Mucosa of rectum (tissue), 2 donors: ENCODE measurements around the gene MAMLD1.

Experiments used
- H3K27ac ChIP-seq, 2 donors: one replicate each; pipeline ENCODE4 v1.7.0; 2013; ENCODE audit warnings: inconsistent platforms in 2 of 2, low read depth in 2 of 2, low read length in 2 of 2
- H3K27me3 ChIP-seq, 2 donors: one replicate each; pipeline ENCODE4 v1.7.0; 2013; ENCODE audit warnings: low read length in 2 of 2; ENCODE audit not compliant: control insufficient read depth in 2 of 2, insufficient read depth in 2 of 2
- H3K36me3 ChIP-seq, 2 donors: one replicate each; pipeline ENCODE4 v1.7.0; 2013; ENCODE audit warnings: low read length in 2 of 2; ENCODE audit not compliant: control insufficient read depth in 2 of 2, insufficient read depth in 2 of 2
- H3K4me1 ChIP-seq, 2 donors: one replicate each; pipeline ENCODE4 v1.7.0; 2013; ENCODE audit warnings: low read length in 2 of 2, mild to moderate bottlenecking in 1 of 2; ENCODE audit not compliant: control insufficient read depth in 2 of 2, insufficient read depth in 2 of 2
- H3K4me3 ChIP-seq, 2 donors: one replicate each; pipeline ENCODE4 v1.7.0; 2013; ENCODE audit warnings: low read length in 2 of 2
- H3K9ac ChIP-seq, 2 donors: one replicate each; pipeline ENCODE4 v1.7.0; 2013; ENCODE audit warnings: low read length in 2 of 2, low read depth in 1 of 2, mild to moderate bottlenecking in 1 of 2
- H3K9me3 ChIP-seq, 2 donors: one replicate each; pipeline ENCODE4 v1.7.0; 2013; ENCODE audit warnings: low read length in 2 of 2; ENCODE audit not compliant: control insufficient read depth in 2 of 2
- donor health status: healthy.
- donor health status: Normal muscosa, but diverticular disease.

The MAMLD1 gene

GRCh38 chrX:150375243-150375770 is 12.2 kb downstream of the MAMLD1 start:
- Histone ChIP-seq H3K27ac (no peak overlapping the region), H3K9me3 (no peaks in the 10 kb centered on the region), H3K4me1 (no peaks in the 10 kb centered on the region), H3K9ac (no peak overlapping the region), H3K27me3 (peaks cover 0 to 4% of the 10 kb centered on the region in 2 donors), H3K36me3 (no peaks in the 10 kb centered on the region), H3K4me3 (no peak overlapping the region)

DNA sequence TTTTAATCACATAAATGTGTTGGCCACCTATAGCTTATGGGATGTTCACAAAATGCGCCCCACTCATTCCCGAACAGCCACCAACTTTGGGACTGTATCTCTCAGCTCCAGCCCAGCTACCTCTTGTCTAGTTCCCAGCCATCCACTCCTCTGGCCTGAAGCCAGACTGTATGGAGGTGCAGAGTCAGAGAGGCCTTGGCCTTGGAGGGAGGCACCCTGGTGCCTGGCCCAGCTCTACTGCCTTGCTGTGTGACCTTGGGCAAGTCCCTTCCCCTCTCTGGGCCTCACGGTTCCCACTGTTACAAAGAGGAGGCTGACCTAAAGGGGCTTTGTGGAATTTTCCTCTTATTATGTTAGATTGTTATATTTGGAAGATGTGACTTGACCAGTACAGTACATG is 13.9 kb downstream of the MAMLD1 start:
- Histone ChIP-seq H3K9ac (no peak overlapping the region), H3K27me3 (peaks cover 0 to 4% of the 10 kb centered on the region in 2 donors), H3K4me1 (no peaks in the 10 kb centered on the region), H3K4me3 (no peak overlapping the region), H3K9me3 (no peaks in the 10 kb centered on the region), H3K27ac (no peak overlapping the region), H3K36me3 (no peaks in the 10 kb centered on the region)

GRCh38 chrX:150405006-150405405 is 41.9 kb downstream of the MAMLD1 start:
- Histone ChIP-seq H3K27ac (no peak overlapping the region), H3K36me3 (no peaks in the 10 kb centered on the region), H3K4me1 (no peaks in the 10 kb centered on the region), H3K9me3 (no peaks in the 10 kb centered on the region), H3K9ac (no peak overlapping the region), H3K4me3 (no peak overlapping the region), H3K27me3 (no peaks in the 10 kb centered on the region)

- H3K4me1 ChIP-seq, result no peaks in the 10 kb centered on the region
- no peak overlapping the region for H3K27ac ChIP-seq
- H3K9ac ChIP-seq, result no peak overlapping the region
- no peak overlapping the region for H3K4me3 ChIP-seq
- H3K27me3 ChIP-seq, result no peaks in the 10 kb centered on the region
- H3K9me3 ChIP-seq, result no peaks in the 10 kb centered on the region
- no peaks in the 10 kb centered on the region for H3K36me3 ChIP-seq
Measured at GRCh38 chrX:150405576-150405975, 42.5 kb downstream of the MAMLD1 start.

GRCh38 chrX:150406596-150406995 is 43.5 kb downstream of the MAMLD1 start:
- Histone ChIP-seq H3K9me3 (no peaks in the 10 kb centered on the region), H3K36me3 (no peaks in the 10 kb centered on the region), H3K4me1 (no peaks in the 10 kb centered on the region), H3K27me3 (no peaks in the 10 kb centered on the region), H3K27ac (no peak overlapping the region), H3K9ac (no peak overlapping the region), H3K4me3 (no peak overlapping the region)

DNA sequence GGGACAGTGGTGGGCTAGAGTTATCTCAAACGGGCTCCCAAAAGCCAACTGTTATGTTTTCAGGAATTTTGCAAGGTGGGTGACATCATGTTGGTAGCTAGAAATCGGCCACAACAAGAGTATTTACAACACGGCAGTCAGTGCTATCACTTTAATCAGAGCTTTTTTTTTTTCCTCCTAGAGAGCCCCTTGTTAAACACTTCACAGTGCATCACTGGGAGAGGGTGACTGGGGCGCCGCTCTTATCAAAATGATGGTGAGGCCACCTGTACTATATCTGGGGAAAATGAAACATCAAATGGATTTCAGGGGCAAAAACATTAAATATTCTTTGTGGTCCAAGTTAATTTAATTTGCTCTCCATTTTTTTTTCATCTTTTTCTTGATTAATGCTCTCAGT is 44.9 kb downstream of the MAMLD1 start:
- H3K27me3 ChIP-seq, result no peaks in the 10 kb centered on the region
- H3K4me1 ChIP-seq, result no peaks in the 10 kb centered on the region
- no peak overlapping the region for H3K4me3 ChIP-seq
- H3K9me3 ChIP-seq, result no peaks in the 10 kb centered on the region
- H3K27ac ChIP-seq, result no peak overlapping the region
- H3K9ac ChIP-seq, result no peak overlapping the region
- no peaks in the 10 kb centered on the region for H3K36me3 ChIP-seq

- H3K27me3 ChIP-seq, result no peaks in the 10 kb centered on the region
- H3K4me1 ChIP-seq, result no peaks in the 10 kb centered on the region
- H3K36me3 ChIP-seq, result no peaks in the 10 kb centered on the region
- H3K4me3 ChIP-seq, result no peak overlapping the region
- H3K27ac ChIP-seq, result no peak overlapping the region
- H3K9me3 ChIP-seq, result no peaks in the 10 kb centered on the region
- no peak overlapping the region for H3K9ac ChIP-seq
Measured at GRCh38 chrX:150408561-150408960, 45.4 kb downstream of the MAMLD1 start.

GRCh38 chrX:150409486-150409885 is 46.4 kb downstream of the MAMLD1 start:
- Histone ChIP-seq H3K4me1 (no peaks in the 10 kb centered on the region), H3K27ac (no peak overlapping the region), H3K9ac (no peak overlapping the region), H3K36me3 (no peaks in the 10 kb centered on the region), H3K4me3 (no peak overlapping the region), H3K9me3 (no peaks in the 10 kb centered on the region), H3K27me3 (no peaks in the 10 kb centered on the region)

DNA sequence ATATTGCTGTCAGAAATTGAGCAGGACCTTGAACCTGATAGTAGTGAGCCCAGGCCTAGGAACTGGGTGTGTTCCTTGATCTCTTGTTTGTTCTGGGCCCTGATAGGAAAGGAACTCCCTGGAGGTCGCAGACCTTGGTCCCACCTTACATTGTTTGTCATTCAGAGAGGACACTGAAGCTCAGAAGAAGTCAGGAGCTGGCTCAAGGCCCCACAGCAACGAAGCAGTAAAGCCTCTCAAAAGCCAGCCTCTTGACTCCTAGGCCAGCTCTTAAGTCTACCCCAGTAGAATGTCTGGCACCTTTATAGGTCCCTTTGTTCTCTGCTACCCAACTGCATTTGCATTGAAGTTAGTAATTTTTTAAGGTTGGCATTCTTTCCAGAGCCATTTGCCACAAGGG is 46.8 kb downstream of the MAMLD1 start:
- Histone ChIP-seq H3K36me3 (no peaks in the 10 kb centered on the region), H3K27ac (no peak overlapping the region), H3K4me3 (no peak overlapping the region), H3K27me3 (no peaks in the 10 kb centered on the region), H3K9me3 (no peaks in the 10 kb centered on the region), H3K9ac (no peak overlapping the region), H3K4me1 (no peaks in the 10 kb centered on the region)

- no peaks in the 10 kb centered on the region for H3K27me3 ChIP-seq
- no peak overlapping the region for H3K9ac ChIP-seq
- no peaks in the 10 kb centered on the region for H3K36me3 ChIP-seq
- H3K9me3 ChIP-seq, result no peaks in the 10 kb centered on the region
- no peak overlapping the region for H3K4me3 ChIP-seq
- H3K27ac ChIP-seq, result no peak overlapping the region
- no peaks in the 10 kb centered on the region for H3K4me1 ChIP-seq
Measured at GRCh38 chrX:150410513-150410912, 47.4 kb downstream of the MAMLD1 start.

- no peak overlapping the region for H3K4me3 ChIP-seq
- H3K27ac ChIP-seq, result no peak overlapping the region
- H3K9ac ChIP-seq, result no peak overlapping the region
- H3K4me1 ChIP-seq, result no peaks in the 10 kb centered on the region
- no peaks in the 10 kb centered on the region for H3K27me3 ChIP-seq
- no peaks in the 10 kb centered on the region for H3K9me3 ChIP-seq
- no peaks in the 10 kb centered on the region for H3K36me3 ChIP-seq
Measured at GRCh38 chrX:150411656-150412055, 48.5 kb downstream of the MAMLD1 start.
